Measurements from ENCODE around the gene ANK2. TPM values are rescaled to one million over a fixed set of nuclear protein-coding genes. Genes with fewer than 3 reads are reported as not detected.
A peak's percentile ranks its signal among the peaks of the same experiment; 100 is the strongest.
"Not testable (repeated sequence)": the region's sequence is repeated elsewhere in the genome, so short reads cannot be mapped to it uniquely, and the experiment has no call there.

ANK2 gene
- polyA plus RNA-seq, 10 donors: 167 to 356 (median 248) TPM

DNA sequence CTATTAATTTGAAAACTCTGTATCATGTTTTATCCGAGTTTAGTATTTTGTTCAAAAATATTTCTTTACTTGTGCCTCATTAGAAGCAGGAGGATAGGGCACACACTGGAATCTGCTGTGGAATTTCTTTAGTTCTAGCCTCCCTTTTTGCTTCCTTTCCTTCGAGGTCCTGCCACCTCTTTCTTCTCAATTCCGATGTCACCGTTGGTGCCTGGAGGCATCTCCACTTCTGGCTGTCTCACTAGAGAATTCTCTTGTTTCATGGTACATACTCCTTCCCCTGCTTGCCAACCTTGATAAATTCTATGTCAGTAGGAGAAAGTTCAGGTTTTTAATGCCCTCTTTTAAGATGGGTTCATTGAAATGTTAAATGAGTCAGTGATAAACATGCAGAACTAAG is 140.1 kb downstream of the ANK2 start:
- DNase-seq: no peak

DNA sequence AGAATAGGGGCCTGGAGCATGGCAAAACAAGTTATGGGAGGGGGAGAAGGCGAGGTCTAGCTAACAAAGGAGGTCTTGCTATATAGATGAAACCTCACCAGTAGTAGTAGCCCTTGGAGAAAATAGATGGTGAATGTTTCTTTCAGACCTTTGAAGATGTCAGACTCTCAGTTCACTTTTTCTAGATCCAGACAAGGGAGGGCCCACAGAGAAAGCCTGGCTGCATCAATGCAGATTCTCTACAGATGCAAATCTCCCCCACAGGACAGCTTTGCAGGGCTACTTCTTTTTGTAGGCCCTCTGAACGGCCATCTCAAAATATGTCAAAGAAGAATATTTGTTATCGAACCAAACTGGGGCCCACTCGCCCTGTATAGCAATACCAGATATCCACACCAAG is 159.7 kb downstream of the ANK2 start:
- no peak for DNase-seq

DNA sequence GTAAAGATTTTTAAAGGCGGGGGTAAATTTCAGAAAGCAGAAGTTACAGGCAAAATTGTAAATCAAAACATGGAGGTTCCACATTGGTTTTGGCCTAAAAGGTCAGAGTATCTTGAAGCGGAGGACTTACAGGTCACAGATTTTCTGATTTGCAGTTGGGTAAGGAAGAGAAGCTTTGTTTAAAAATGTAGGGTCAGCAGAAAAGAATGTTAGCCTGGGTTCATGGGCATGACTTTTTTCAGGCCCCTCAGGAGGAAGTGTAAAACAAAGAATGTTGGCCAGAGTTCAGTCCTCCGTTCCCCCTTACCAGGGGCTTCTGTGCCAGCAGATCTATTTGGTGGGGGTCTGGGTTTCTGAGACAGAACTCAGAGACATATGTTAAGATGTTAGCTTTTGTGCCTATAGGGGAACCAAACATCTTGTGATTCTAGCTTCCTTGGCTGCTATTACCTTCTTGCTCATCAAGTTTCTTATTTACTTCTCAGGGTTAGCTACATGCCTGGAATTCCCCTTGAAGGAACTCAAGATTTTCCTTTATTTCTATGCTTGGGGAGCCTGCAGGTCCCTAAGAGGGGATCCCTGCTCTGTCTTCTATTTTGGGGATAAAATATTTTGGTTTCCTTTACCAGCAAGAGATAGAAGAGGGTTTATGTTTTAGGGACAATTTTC is 160.3 kb downstream of the ANK2 start:
- DNase-seq: no peak

DNA sequence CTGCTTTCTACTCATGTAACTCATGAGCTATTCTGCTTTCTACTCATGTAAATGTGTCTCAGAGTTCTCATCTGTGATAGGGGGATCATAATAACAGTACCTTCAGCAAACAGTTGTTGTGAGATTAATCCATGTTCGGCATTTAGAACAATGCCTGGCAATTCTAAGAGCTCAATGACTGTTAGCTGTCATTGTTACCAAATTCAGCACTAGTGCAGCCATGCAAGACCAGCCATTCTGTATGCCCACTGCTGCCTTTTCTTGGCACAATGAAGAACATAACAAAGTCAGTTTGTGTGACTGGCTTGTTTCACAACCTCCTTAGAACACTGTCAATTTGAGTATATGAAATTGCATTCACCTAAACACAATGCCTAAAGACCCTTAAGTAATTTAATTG is 163.2 kb downstream of the ANK2 start:
- DNase-seq: no peak

DNA sequence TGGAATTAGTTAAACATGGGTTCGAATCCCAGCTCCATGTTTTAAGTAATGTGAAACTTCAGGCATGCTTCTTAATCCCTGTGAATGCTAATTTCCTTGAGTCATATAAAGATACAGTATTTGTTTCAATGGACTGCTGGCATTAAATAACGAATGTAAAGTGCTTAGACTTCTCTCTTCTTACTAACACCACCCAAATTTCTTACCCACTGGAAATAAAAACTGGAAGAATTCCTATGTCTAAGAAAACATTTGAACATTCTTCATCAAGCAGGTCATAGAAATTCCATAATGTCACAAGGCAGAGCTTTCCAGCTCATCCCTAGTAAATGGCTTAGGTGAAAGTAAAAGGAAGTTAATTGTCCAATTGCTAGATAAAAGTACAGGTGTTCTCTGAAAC is 172.5 kb downstream of the ANK2 start:
- DNase-seq: peak; percentile 3 to 29 (median 13)

DNA sequence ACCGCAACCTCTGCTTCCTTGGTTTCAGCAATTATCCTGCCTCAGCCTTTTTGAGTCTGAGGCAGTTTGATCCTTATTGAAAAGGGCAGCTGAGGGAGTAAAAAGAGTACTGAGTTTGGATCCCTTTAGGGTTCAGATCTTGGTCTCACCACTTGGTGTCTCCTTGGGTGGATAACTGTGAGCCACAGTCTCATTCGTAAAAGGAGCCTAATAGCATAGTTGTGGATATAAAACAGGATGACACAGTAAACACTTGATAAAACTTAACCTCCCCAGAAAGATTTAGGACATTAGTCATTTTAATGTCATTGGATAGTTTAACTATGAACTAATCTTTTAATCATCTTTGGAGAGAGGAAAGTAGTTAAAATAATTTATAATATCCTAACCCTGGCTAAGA is 173.0 kb downstream of the ANK2 start:
- DNase-seq: peak in 1 of 3 donors; percentile 20

DNA sequence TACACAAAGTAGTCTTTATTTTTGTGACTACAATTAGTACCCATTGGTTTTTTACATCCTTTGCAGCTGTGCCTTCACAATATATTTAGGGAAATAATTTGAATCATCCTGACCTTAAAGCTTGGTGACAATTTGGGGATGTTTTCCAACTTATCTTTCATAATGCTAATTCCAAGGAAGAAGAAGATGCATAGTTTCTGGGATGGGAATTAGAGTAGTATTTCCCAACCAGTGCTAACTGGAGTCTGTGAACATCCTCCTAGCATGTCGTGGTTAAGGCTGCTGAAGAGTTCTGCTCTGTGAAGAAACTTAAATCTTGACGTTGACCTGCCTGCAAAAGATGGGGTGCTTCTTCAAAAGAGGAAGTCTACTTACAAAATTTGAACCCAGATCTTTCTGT is 173.5 kb downstream of the ANK2 start:
- DNase-seq: no peak

DNA sequence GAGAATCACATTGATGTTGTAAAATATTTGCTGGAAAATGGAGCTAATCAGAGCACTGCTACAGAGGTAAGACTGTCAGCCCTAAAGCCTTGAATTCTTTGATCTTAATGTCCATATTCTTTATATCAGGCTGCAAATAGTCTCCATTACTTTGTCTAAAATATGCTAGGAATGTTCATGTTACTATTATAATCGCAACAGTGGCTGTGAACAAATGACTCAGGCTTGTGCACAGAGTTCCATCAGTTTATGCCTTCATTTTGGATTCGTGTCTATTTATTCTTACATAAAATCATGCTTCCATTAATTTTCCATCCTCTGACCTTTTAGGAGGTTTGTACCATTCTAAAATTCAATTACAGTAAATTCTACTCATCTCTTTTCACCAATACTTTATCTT is 182.7 kb downstream of the ANK2 start:
- DNase-seq: peak in 1 of 3 donors; percentile 16

DNA sequence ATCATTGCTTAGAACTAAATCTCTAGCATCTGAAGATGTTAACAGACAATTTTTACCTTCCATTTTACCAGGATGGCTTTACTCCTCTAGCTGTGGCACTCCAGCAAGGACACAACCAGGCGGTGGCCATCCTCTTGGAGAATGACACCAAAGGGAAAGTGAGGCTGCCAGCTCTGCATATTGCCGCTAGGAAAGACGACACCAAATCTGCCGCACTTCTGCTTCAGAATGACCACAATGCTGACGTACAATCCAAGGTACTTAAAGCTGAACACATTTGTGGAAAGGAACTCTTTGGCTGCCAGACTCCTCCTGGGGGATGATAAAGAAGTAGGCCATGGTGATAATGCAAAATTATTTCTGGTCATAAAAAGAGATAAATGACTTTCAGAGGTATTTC is 187.5 kb downstream of the ANK2 start:
- DNase-seq: no peak

DNA sequence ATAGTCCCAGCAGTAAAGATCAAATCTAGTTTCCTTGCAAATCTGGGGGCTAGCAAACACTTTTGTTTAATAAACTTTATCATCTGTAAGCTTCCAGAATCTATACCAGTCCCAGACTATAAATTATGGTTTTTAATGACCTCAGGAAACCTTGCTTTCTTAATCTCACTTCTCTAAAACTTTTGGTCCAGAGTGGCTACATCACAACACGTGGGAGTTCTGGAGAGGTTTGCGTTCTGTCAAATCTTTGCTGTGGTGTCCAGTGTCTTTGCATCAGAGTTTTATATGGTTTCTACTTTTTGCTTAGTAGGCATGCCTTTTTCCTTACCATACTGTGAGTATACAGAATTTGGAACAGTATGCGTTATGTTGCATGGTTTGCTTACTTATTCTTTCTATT is 193.9 kb downstream of the ANK2 start:
- no peak for DNase-seq

DNA sequence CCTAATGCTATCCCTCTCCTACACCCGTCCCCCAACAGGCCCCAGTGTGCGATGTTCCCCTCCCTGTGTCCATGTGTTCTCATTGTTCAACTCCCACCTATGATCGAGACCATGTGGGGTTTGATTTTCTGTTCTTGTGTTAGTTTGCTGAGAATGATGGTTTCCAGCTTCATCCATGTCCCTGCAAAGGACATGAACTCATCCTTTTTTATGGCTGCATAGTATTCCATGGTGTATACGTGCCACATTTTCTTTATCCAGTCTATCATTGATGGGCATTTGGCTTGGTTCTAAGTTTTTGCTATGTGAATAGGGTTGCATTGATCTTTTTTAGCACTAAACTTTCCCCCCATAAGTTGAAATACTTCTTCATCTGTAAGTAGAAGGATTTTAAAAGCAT is 195.3 kb downstream of the ANK2 start:
- not testable (repeated sequence) for DNase-seq

DNA sequence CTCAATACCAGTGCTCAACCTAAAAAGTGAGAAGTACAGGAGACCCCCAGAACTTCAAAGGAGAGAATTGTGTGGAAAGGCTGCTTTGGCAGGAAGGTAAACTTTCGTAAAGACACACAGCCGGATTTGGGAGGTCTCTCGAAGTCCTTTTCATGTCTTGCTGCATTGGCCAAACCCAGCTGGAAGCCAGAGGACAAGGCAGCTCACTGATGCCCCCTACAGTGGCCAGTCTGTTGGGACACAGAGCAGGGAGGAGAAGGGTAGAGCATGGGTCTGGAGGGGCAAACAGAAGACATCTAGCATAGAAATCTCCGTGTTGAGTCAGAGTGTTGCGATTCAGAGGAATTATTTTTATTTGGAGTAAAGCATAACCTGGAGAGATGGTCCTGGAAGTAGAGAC is 198.9 kb downstream of the ANK2 start:
- no peak for DNase-seq

DNA sequence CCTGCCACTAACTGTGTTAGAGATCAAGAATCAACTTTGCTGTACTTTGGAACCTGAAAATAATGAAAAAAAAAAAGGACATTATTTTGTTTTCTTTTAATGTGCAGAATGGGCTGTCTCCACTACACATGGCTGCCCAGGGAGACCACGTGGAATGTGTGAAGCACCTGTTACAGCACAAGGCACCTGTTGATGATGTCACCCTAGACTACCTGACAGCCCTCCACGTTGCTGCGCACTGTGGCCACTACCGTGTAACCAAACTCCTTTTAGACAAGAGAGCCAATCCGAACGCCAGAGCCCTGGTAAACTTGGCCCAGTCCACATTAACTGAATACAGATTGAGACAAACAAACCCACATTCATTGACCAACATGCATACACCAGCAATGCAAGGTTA is 206.2 kb downstream of the ANK2 start:
- DNase-seq: no peak

DNA sequence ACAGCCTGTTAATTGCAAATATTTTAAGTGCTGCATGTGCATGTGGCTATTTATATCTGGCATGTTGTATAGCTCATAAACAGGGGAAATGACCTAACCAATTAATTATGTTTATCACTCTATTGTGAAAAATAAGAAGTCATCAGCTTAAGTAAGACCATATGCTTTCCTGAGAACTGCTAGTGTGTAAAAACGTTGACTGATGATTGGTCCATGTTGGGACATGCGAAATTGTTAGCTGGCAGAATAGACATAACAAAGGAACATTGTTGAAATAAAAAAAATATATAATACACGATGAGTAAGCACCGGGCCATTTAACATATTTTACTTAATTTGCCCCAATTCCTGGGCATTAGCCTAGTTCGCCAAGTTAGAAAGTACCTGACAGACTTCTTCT is 207.5 kb downstream of the ANK2 start:
- peak in 1 of 3 donors; percentile 44 for DNase-seq

DNA sequence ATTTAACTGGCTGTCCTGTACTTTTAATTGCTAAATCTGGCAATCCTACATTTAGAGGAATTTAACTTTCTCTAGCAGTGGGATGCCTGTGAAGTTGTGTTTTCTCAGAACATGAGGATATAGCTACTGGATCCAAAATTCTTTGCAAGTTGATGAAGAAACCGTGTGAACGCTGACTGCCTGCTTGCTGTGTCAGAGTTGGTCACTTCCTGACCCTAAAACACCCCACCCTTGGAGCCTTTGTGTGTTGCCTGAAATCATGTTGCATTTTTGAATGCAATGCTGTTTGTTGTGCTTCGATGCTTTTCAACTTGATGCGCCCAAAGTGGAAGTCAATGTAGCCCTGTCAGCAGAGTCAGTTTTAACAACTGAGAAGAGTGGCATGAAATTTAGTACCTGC is 211.2 kb downstream of the ANK2 start:
- DNase-seq: no peak

DNA sequence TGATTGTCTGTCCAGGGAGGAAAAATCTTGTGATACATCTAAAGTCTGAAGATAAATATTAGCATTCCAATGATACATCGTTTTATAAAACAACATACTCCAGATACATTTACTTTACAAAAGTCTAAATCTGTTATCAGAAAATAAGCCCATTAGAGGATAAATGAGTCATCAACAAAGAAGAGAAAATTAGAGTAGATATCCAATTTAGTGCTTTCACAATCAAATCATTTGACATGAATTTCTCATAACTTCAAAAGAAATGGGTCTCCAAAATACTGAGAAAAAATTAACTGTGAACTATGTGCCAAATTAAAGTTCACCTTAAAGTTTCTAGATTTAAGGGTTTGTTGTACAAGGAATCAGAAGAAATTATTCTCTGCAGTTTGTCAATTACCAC is 213.8 kb downstream of the ANK2 start:
- DNase-seq: no peak

DNA sequence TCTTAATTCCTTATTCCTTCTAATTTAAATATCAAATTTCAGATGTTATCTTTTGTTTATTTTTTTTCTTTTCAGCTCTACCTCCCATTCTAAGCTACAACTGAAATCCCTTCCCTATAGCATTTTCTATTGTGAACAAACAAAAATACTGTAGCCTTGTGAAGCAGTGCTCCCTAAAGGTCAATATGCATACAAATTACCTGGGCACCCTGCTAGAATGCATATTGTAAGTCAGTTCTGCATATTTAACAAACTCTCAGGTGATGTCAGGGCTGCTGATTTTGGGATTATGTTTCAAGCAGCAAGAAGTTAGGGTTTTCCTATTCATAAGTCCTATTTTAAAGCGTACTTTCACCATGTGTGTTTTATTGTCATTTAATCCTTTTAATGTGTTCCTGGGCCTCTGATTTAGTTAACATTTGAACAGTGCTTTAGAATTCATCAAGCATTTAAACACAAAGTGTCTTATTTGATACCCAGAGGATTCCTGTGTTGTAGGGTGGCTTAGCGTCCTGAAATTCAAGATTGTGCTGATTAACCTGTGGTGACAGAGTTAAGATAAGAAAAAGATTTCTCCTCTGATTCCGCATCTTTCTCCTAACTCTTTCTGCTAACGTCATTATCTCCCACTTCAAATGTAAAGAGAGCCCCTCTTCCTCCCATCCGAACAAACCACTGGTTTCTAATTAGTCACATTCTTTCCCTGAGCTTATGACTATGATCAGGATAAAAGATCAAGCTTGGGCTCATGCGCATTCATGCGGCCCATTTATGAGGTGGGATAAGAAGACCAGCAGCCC is 221.3 kb downstream of the ANK2 start:
- no peak for DNase-seq

DNA sequence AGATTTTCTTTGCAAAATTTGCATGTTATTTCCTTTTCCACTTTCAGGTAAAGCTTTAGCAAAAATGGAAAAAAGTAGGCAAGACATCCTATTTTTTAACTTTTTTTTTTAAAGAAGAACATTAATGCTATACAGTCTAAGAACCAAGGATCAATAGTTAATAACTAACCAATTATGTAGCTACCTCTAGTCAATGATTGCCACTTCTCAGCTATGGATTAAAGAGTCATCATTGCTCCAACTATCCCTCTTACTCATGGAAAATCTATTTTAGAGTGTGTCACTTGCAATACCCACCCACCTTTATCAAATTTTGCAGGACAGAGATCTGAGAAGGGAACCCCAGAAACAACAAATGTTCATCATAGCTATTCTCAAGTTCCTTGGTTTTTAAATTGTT is 223.1 kb downstream of the ANK2 start:
- no peak for DNase-seq

DNA sequence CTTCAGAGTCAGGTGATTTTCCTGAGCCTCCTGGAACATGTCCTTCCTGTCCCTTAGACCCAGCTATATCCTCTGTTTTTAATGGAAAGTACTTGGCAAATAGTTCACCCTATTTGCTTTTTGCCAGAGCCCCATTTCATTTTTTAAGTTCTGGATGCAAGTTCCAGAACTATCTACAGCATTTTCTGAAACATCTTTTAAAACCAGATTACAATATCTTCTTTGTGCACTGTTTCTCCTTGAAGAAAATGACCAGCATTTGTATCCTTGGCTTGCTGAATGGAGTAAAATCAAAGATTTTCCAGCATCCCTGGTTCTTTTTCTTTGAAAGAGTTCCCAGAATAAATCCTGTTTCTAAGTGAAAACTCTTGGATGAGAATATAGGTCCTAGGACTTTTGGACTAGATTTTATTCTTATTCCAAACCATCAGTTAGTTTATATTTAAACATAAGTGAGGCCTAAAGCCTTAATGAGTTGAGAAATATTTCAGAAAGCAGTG is 224.3 kb downstream of the ANK2 start:
- peak in 2 of 3 donors; percentile 46 to 68 for DNase-seq

DNA sequence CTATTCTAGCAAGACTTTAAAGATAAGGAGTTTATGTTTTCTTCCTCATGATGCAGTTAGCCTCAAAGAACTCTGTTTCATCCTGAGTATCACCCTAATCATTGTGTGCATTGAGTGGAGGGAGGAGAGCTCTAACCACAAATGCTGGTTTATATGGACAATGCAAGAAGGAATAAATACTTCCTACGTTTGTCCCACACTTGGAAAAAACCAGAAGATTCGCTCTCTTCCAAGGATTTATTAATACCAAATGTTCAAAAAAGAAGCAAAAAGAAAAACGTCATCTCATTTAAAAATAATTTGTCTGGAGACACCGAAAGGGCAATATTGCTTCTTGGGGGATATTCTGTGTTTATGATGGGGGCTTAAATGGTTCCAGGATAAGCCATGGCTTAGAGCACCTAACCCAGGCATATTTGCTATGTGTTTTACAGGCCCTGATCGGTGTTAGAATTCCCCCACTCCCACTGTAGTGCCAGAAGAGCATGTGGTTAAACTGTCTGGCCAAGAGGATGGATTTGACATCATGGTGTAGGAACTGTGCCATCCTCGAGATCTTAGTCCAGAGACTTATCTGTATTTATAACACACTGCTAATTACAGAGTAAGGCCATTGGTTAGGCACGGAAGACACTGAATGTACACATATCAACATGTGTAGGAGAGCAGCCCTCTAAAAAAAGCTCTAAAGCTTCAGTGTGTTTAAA is 227.2 kb downstream of the ANK2 start:
- DNase-seq: peak; percentile 49 to 89 (median 79)

DNA sequence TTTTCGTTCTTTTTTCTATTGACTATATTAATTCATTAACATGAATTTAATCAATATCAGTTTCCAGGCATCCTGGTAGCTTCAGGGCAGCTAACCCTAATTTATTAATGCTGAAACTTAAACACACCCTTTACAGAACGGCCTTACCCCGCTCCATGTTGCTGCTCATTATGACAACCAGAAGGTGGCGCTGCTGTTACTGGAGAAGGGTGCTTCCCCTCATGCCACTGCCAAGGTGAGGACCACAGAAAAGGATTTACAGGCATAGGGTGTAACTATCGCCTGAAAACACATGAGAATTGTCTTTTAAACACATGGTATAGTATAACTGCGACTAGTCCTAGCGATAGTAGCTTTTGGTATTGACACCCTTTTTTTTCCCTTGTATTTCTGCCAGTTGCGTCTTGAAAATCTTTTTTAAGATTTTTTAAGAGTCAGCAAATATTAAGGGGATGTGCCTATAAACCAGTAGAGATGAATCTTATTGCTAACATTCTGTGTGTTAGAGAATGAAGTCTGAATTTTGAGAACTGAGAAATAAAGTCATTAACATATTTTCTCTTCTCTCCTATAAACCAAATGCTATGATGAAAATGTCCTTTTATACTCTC is 229.0 kb downstream of the ANK2 start:
- DNase-seq: peak; percentile 76 to 88 (median 86)

DNA sequence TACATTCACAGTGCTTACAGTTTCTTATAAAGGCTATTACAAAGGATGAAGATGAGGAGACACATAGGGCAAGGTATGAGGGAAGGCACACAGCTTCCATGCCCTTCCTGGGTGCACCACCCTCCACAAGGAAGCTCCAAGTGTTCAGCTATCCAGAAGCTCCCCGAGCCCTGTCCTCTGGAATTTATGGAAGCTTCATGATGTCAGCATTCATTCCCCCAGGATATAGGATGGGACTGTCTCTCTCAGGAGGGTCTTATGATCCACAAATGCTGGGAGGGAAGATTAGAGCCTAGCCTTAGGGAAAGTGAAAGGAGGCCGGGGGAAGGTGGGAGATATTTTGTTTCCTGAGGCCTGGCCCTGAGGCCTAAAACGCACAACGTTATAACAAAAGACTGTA is 236.0 kb downstream of the ANK2 start:
- DNase-seq: no peak
